ENCODE results near the gene KCNIP2. TPM values are rescaled to one million over a fixed set of nuclear protein-coding genes. Genes with fewer than 3 reads are reported as not detected.

The KCNIP2 gene
- total and polyA plus RNA-seq, 2 of the 13 experiments (the other 11 are each of a cell fraction or from before 2014, with no cell fraction given): 0.42 to 0.70 TPM

GRCh38 chr10:101818119-101818871 is 25.3 kb downstream of the KCNIP2 start, which contains the start of gene OGA (continued):
- TF ChIP-seq MAX (IDR thresholded peaks at IDR 0.05): peak; percentile 62; the same call in 1 of the 2 replicates
- TF ChIP-seq THYN1 (CRISPR knock-in tag; IDR thresholded peaks at IDR 0.05; ENCODE audit: borderline replicate concordance, low read depth): no peak
- peak; percentile 27; the same call in 1 of the 2 replicates for TF ChIP-seq KLF11 (CRISPR knock-in tag; IDR thresholded peaks at IDR 0.05)
- TF ChIP-seq REST (IDR thresholded peaks at IDR 0.05; ENCODE audit: borderline replicate concordance in 1 of 2, low read depth in 1 of 2, low read length in 2 of 2): peak in 1 of 2 experiments; percentile 65; a peak in 2 of 4 replicates
- no peak for TF ChIP-seq ZNF629 (CRISPR knock-in tag; conservative IDR thresholded peaks at IDR 0.05)
- TF ChIP-seq ZNF318 (CRISPR knock-in tag; IDR thresholded peaks at IDR 0.05): no peak
- TF ChIP-seq PITX1 (CRISPR knock-in tag; IDR thresholded peaks at IDR 0.05): peak; percentile 17; the same call in 1 of the 2 replicates
- TF ChIP-seq ZNF274 (CRISPR knock-in tag; IDR thresholded peaks at IDR 0.05): peak; percentile 45; the same call in 1 of the 2 replicates
- no peak for TF ChIP-seq TOE1 (CRISPR knock-in tag; IDR thresholded peaks at IDR 0.05)
- no peak for TF ChIP-seq SKI (IDR thresholded peaks at IDR 0.05; ENCODE audit: partially characterized antibody)
- TF ChIP-seq ZC3H4 (CRISPR knock-in tag; IDR thresholded peaks at IDR 0.05; ENCODE audit: borderline replicate concordance): no peak
- 0 out of 4 replicates have a peak, but pooled peaks of 1 of the 2 experiments have one; percentile 34 for TF ChIP-seq KLF16 (CRISPR knock-in tag; IDR thresholded peaks at IDR 0.05)
- peak; percentile 35 for TF ChIP-seq ZNF614 (CRISPR knock-in tag; IDR thresholded peaks at IDR 0.05; ENCODE audit: borderline replicate concordance)
